Peyer's patch (tissue), 4 donors: ENCODE results near the gene ERC2.

Experiments used
- POLR2A ChIP-seq, 2 donors: fragments of 450-650 bp; IDR thresholded peaks; one replicate each; pipeline ENCODE4 v1.5.1; 2017; ENCODE audit warnings: antibody characterized with exemption in 2 of 2, mild to moderate bottlenecking in 2 of 2, moderate library complexity in 2 of 2
- TF ChIP-seq, protein P1 (sequence below), 6 experiments: fragments of 450-650 bp in 4 of 6; fragments of 200-600 bp in 2 of 6; sonication (generic) in 1 of 6; IDR thresholded peaks; one replicate each; pipeline ENCODE4 v1.5.1; 2017 to 2019; ENCODE audit warnings: antibody characterized with exemption in 6 of 6, mild to moderate bottlenecking in 3 of 6, moderate library complexity in 1 of 6

DNA sequence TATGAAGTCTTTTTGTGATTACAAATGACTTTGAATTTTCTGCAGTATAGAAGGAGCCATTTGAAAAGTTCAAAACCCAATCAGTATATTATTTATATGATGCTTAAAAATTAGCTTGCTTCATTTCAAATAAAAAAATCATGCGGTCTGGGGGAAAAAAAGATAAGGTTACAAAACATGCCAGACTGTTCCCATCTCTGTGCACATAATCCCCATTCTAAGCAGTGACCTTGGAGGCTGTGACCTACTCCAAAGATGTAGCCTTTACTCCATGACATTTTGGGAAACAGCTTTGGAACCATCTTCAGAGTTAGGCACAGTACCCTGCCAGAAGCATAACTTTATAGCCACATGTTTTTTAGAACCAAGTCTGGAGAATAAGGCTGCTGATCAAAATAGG lies 533.5 kb downstream of the ERC2 start:
- TF ChIP-seq, protein P1, sequence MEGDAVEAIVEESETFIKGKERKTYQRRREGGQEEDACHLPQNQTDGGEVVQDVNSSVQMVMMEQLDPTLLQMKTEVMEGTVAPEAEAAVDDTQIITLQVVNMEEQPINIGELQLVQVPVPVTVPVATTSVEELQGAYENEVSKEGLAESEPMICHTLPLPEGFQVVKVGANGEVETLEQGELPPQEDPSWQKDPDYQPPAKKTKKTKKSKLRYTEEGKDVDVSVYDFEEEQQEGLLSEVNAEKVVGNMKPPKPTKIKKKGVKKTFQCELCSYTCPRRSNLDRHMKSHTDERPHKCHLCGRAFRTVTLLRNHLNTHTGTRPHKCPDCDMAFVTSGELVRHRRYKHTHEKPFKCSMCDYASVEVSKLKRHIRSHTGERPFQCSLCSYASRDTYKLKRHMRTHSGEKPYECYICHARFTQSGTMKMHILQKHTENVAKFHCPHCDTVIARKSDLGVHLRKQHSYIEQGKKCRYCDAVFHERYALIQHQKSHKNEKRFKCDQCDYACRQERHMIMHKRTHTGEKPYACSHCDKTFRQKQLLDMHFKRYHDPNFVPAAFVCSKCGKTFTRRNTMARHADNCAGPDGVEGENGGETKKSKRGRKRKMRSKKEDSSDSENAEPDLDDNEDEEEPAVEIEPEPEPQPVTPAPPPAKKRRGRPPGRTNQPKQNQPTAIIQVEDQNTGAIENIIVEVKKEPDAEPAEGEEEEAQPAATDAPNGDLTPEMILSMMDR (IDR thresholded peaks at IDR 0.05): no peak
- TF ChIP-seq POLR2A (IDR thresholded peaks at IDR 0.05): no peak
